Ovary (tissue), 3 donors: ENCODE data around the gene KIF18A.

Experiments
- EP300 ChIP-seq: sonication (generic); formaldehyde crosslinking; IDR thresholded peaks from one replicate; pipeline ENCODE4 v1.6.1; 2017; ENCODE audit warnings: antibody characterized with exemption
- TF ChIP-seq, protein P1 (sequence below), 3 donors: fragments of 450-650 bp in 2 of 3; fragments of 200-600 bp in 1 of 3; IDR thresholded peaks; one replicate each; pipeline versions ENCODE4 v1.5.1 to v1.8.0; 2016 to 2022; ENCODE audit warnings: antibody characterized with exemption in 3 of 3, mild to moderate bottlenecking in 1 of 3
- donor health status: DM: no; HTN: no; CAD: no.

DNA sequence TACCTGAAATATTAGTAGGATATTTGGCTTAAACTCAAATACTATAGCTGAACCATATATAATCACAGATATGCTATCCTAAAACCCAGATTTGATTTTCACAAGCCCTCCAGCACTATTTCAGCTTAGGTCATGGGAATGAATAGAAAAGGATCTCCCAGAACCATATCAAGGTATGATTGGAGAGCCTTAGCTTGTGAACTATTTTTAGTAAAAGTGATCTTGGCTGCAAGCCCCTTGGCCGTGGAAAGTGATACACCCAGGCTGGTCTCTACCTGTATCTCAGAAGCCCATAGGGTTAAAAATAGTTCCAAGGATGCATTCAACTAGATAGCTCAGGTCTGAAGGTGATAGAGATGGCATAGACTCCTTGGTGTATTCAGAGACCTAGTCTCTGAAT is 9.7 kb downstream of the KIF18A start:
- TF ChIP-seq EP300: no peak
- TF ChIP-seq, protein P1, sequence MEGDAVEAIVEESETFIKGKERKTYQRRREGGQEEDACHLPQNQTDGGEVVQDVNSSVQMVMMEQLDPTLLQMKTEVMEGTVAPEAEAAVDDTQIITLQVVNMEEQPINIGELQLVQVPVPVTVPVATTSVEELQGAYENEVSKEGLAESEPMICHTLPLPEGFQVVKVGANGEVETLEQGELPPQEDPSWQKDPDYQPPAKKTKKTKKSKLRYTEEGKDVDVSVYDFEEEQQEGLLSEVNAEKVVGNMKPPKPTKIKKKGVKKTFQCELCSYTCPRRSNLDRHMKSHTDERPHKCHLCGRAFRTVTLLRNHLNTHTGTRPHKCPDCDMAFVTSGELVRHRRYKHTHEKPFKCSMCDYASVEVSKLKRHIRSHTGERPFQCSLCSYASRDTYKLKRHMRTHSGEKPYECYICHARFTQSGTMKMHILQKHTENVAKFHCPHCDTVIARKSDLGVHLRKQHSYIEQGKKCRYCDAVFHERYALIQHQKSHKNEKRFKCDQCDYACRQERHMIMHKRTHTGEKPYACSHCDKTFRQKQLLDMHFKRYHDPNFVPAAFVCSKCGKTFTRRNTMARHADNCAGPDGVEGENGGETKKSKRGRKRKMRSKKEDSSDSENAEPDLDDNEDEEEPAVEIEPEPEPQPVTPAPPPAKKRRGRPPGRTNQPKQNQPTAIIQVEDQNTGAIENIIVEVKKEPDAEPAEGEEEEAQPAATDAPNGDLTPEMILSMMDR (IDR thresholded peaks at IDR 0.05): no peak
